ENCODE data around the gene ZNF212. TPM values are rescaled to one million over a fixed set of nuclear protein-coding genes. Genes with fewer than 3 reads are reported as not detected.

Gene ZNF212
- total and polyA plus RNA-seq, 9 of the 15 experiments (the other 6 are each of a cell fraction or from before 2014, with no cell fraction given), result 1.8 to 21.4 (median 7.2) TPM

DNA sequence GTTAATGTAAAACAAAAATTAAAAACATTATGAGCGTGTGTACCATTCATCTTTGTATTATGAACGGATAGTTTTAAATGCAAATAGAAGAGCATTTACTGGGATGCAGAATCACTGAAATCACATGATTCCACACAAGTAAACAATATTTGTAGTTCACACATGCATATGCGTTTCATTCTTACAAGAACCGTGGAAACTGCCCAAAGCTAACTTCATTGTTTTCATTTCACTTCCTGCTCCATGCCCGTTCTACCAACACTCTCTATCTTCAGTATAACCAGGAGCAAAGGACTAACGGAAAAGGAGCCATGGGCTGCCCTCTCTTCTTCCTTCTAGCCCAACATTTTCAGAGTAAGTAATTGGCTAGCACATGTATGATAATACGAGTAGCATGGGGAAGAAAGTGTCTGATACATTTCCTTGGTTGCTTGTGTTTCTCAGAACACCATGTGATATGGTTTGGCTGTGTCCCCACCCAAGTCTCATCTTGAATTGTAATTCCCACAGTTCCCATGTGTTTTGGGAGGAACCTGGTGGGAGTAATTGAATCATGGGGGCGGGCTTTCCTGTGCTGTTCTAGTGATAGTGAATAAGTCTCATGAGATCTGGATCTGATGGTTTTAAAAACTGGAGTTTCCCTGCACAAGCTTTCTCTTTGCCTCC is 61.3 kb downstream of the ZNF212 start:
- ChIA-PET POLR2A (no interaction called here), CTCF (ENCODE audit: low intra/inter-chr PET ratio) (no interaction called here)
- H3K36me3 ChIP-seq (ENCODE audit: control insufficient read depth, insufficient read depth, low read length), result no peaks in the 10 kb centered on the region
- no peaks in the 10 kb centered on the region for H3K9me3 ChIP-seq (replicated peaks; ENCODE audit: control insufficient read depth, insufficient read depth, low read depth, low read length)
- no peaks in the 10 kb centered on the region for H3K79me2 ChIP-seq (ENCODE audit: control insufficient read depth, insufficient read depth, low read length)
- no peak overlapping the region for H3K4me3 ChIP-seq
- 8% methylated on average over 8 of the region's 8 CpGs for WGBS (ENCODE audit: insufficient coverage, low coverage, missing lambda C conversion rate)
- peaks cover 6 to 24% of the 10 kb centered on the region in 2 experiments; a peak in 3 of 5 replicates for H3K27me3 ChIP-seq (ENCODE audit: control insufficient read depth in 2 of 2, insufficient read depth in 2 of 2, low read length in 2 of 2)
- H3K27ac ChIP-seq (ENCODE audit: extremely low read depth, low read depth, low read length), result no peak overlapping the region
- H4K20me1 ChIP-seq (replicated peaks; ENCODE audit: control insufficient read depth, insufficient read depth, low read length), result no peaks in the 10 kb centered on the region
- no peak for FAIRE-seq
- DNase-seq (ENCODE audit: extremely low read depth in 1 of 4, low spot score in 3 of 4), result no peak
- 0 out of 5 replicates have a peak, but pooled peaks cover 0 to 3% of the 10 kb centered on the region in 2 experiments for H3K4me1 ChIP-seq (replicated peaks in 1 of 2; ENCODE audit: control insufficient read depth in 2 of 2, insufficient read depth in 2 of 2, low read length in 2 of 2)
- no peak overlapping the region for H3K9ac ChIP-seq (ENCODE audit: insufficient read depth in 1 of 2, low read depth in 2 of 2, low read length in 2 of 2)
- BruUV-seq (replicated peaks), result no TSS peak
- H2AFZ ChIP-seq (ENCODE audit: low read depth, low read length), result peak overlapping the region; percentile 1
- no peaks in the 10 kb centered on the region for H3K9me1 ChIP-seq (ENCODE audit: control insufficient read depth, insufficient read depth, low read length)
- in situ Hi-C loops (cut with MboI), result no loop called here
- intact Hi-C loops (cut with micrococcal nuclease), result no loop called here
- no peak for ATAC-seq
- no peak overlapping the region for H3K4me2 ChIP-seq (ENCODE audit: insufficient read depth, low read length)
- TF ChIP-seq, protein P1, sequence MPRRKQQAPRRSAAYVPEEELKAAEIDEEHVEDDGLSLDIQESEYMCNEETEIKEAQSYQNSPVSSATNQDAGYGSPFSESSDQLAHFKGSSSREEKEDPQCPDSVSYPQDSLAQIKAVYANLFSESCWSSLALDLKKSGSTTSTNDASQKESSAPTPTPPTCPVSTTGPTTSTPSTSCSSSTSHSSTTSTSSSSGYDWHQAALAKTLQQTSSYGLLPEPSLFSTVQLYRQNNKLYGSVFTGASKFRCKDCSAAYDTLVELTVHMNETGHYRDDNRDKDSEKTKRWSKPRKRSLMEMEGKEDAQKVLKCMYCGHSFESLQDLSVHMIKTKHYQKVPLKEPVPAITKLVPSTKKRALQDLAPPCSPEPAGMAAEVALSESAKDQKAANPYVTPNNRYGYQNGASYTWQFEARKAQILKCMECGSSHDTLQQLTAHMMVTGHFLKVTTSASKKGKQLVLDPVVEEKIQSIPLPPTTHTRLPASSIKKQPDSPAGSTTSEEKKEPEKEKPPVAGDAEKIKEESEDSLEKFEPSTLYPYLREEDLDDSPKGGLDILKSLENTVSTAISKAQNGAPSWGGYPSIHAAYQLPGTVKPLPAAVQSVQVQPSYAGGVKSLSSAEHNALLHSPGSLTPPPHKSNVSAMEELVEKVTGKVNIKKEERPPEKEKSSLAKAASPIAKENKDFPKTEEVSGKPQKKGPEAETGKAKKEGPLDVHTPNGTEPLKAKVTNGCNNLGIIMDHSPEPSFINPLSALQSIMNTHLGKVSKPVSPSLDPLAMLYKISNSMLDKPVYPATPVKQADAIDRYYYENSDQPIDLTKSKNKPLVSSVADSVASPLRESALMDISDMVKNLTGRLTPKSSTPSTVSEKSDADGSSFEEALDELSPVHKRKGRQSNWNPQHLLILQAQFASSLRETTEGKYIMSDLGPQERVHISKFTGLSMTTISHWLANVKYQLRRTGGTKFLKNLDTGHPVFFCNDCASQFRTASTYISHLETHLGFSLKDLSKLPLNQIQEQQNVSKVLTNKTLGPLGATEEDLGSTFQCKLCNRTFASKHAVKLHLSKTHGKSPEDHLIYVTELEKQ (CRISPR knock-in tag; IDR thresholded peaks at IDR 0.05), result no peak
- TF ChIP-seq ZNF282 (CRISPR knock-in tag; IDR thresholded peaks at IDR 0.05) (no peak), NFRKB (IDR thresholded peaks at IDR 0.05; ENCODE audit: low read depth) (no peak), E2F3 (CRISPR knock-in tag; IDR thresholded peaks at IDR 0.05) (no peak), ZNF75A (CRISPR knock-in tag; IDR thresholded peaks at IDR 0.05) (no peak), ZNF507 (tag; conservative IDR thresholded peaks at IDR 0.05) (no peak), MTA3 (IDR thresholded peaks at IDR 0.05; ENCODE audit: borderline replicate concordance) (no peak), EZH2 (IDR thresholded peaks at IDR 0.05; ENCODE audit: borderline replicate concordance, low read depth, low read length) (no peak), MAFK (IDR thresholded peaks at IDR 0.05; ENCODE audit: low read length) (no peak), ZNF518B (CRISPR knock-in tag; IDR thresholded peaks at IDR 0.05) (no peak), CREB3 (tag; conservative IDR thresholded peaks at IDR 0.05; ENCODE audit: low read depth) (no peak), SNIP1 (IDR thresholded peaks at IDR 0.05; ENCODE audit: low read depth) (no peak)
- TF ChIP-seq, protein P2, sequence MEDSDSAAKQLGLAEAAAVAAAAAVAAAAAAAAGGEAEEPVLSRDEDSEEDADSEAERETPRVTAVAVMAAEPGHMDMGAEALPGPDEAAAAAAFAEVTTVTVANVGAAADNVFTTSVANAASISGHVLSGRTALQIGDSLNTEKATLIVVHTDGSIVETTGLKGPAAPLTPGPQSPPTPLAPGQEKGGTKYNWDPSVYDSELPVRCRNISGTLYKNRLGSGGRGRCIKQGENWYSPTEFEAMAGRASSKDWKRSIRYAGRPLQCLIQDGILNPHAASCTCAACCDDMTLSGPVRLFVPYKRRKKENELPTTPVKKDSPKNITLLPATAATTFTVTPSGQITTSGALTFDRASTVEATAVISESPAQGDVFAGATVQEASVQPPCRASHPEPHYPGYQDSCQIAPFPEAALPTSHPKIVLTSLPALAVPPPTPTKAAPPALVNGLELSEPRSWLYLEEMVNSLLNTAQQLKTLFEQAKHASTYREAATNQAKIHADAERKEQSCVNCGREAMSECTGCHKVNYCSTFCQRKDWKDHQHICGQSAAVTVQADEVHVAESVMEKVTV (CRISPR knock-in tag; IDR thresholded peaks at IDR 0.05), result no peak

All from K562 (cell line).